Fibroblast of skin of right biceps (primary cell): Measurements from ENCODE around the gene DHRS3.
A peak's percentile ranks its signal among the peaks of the same experiment; 100 is the strongest.
"Not testable (repeated sequence)": the region's sequence is repeated elsewhere in the genome, so short reads cannot be mapped to it uniquely, and the experiment has no call there.

Experiments used
- DNase-seq: peaks from one replicate; pipeline ENCODE4 v3.0.0-alpha.2; 2013

DHRS3 gene, protein sequence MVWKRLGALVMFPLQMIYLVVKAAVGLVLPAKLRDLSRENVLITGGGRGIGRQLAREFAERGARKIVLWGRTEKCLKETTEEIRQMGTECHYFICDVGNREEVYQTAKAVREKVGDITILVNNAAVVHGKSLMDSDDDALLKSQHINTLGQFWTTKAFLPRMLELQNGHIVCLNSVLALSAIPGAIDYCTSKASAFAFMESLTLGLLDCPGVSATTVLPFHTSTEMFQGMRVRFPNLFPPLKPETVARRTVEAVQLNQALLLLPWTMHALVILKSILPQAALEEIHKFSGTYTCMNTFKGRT

DNA sequence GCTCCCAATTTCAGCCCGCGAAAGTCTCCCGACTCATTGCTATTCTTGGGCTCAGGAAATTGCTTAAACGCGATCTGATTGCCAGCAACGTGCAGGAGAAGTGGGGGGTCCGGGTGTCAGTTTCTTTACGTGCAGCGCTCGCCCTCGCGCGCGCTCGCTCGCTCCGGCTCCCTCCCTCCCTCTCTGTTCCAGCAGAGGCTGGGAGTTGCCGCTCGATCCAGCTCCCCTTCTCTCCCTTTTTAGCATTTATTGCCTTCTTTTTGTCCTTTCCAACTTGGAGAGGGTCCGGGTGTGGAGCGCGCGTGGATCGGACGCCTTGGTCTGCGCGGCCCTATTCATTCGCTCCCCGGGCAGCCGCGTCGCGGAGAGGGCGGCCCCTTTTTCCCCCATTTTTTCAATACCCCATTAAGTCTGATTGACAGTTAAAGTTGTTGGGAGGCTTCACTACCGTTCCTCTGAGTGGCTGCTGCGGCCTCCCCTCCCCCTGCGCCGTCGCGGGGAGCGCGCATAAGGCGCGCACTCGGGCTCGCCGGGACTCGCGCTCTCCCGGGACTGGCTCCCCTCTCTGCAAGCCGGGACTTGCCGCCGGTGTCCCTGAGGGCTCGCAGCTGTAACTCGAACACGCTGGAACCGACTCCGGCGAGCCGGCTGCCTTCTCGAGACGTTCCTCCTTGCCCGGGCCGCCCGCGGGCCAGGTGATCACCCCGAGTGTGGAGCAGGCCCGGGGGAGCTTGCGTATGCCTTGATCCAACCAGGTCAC, at the start of gene DHRS3:
TSS of gene DHRS3 (minus strand) at position 310 of the 760 bp plus-strand sequence. CDS start 862 bp downstream, outside the sequence.
- peak; percentile 90 for DNase-seq

- peak; percentile 11 for DNase-seq
Measured at GRCh38 chr1:12666141-12666735, 48.2 kb upstream of the DHRS3 start.

DNA sequence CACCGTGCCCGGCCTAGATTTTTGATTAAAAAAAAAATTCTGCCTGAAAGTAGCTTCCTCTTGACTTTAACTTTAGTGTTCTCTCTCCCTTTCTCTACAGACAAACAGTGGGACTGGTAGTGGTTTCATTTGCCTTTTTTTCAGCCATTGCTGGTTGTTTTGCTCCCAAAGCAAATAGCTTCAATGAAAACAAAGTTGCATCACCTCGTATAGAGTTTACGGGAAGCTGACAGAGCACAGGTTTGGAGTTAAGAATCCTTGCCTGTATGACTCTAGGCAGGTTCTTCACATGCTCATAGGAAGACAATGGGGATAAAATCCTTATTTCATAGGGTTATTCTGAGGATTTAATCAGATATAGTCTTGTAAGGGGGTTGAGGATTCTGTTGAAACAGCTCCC, 47.5 kb upstream of the DHRS3 start:
- no peak for DNase-seq

DNA sequence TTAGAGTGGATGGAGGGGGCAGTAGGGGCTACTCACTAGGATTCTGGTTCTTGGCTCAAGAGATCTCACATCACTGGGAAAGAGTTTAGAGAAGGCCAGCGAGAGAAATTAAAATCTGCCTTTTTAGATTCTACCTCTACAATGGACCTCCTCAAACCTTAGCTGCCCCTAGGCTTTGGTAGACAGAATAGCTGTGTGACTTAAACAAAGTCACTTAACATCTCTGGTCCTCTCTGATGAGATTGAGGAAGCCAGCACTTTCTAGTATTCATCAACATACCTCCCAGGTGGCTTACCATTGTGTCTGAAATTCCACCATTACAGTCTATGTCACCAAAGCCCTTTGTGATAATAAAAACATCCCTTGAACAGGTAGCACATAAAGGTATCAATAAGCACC, 44.5 kb upstream of the DHRS3 start:
- no peak for DNase-seq

- no peak for DNase-seq
Measured at GRCh38 chr1:12661606-12662219, 43.7 kb upstream of the DHRS3 start.

DNA sequence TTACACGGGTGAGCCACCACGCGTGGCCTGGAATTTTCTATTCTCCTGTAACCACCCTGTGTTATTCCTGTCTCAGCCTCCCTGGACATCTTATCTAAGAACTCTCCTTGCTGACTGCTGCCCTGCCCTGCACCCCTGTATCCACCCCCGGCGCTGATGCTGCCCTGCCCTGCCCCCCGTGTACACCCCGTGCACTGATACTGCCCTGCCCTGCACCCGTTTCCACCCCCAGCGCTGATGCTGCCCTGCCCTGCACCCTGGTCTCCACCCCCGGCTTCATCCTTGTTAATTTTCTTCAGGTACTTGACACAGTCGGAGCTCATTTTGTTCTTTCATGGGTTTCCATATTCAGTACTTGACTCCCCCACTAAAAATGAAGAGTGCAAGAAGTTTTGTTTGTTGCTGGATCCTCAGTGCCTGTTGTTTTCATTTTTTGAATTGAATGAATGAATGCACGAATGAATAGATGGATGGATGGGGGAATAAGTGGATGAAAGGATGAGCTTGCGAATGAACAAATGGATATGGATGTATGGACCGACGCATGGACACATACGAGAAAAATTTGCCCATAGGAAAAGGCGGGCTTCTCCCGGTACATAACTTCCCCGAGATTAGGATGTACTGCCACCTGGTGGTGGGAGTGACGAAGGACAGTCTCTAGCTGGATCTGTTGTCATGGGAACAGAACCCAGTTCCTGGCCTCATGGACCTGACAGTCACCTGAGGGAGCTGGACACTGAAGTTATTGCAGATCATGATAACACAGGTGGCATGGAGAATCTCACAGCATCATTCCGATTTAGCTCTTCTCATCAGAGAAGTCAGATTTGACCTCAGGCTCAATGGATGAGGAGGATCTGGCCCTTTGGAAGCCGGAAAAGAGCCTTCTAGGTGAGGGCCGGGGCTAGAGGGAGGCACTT, 40.8 kb upstream of the DHRS3 start:
- DNase-seq = peak; percentile 78

DNA sequence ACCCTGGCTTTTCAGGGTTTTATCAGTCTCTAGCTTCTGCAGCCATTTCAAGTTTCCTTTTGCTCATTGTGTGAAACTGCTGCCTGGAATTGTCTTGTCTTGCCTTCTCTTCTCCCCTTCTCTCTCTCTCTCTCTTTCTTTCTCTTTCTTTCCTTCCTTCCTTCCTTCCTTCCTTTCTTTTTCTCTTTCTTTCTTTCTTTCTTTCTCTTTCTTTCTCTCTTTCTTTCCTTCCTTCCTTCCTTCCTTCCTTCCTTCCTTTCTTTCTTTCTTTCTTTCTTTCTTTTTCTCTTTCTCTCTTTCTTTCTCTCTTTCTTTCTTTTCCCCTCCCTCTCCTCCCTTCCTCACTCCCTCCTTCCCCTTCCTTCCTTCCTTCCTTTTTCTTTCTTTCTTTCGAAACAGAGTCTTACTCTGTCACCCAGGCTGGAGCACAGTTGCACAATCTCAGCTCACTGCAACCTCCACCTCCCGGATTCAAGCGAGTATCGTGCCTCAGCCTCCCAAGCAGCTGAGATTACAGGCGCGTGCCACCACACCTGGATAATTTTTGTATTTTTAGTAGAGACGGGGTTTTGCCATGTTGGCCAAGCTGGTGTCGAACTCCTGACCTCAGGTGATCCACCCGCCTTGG, 40.0 kb upstream of the DHRS3 start:
- DNase-seq = not testable (repeated sequence)

- no peak for DNase-seq
Measured at GRCh38 chr1:12657060-12657884, 39.3 kb upstream of the DHRS3 start.

DNA sequence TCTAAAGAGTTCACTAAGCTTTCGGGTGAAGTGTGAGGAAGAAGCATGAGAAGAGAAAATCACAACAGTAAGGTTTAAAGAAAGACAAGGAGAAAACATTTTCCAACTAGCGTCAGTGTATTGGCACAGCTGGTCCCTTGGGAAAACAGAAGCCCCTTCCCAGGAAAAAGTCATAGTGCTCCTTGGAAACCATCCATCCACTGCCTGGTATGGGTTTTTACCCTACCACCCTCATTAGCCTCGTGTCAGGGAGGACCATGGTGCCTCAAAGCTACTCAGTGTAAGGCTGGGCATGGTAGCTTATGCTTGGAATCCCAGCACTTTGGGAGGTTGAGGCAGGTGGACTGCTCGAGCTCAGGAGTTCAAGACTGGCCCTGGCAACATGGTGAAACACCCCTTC, 38.6 kb upstream of the DHRS3 start:
- DNase-seq = no peak

- DNase-seq = no peak
Measured at GRCh38 chr1:12654657-12655056, 36.6 kb upstream of the DHRS3 start.

DNA sequence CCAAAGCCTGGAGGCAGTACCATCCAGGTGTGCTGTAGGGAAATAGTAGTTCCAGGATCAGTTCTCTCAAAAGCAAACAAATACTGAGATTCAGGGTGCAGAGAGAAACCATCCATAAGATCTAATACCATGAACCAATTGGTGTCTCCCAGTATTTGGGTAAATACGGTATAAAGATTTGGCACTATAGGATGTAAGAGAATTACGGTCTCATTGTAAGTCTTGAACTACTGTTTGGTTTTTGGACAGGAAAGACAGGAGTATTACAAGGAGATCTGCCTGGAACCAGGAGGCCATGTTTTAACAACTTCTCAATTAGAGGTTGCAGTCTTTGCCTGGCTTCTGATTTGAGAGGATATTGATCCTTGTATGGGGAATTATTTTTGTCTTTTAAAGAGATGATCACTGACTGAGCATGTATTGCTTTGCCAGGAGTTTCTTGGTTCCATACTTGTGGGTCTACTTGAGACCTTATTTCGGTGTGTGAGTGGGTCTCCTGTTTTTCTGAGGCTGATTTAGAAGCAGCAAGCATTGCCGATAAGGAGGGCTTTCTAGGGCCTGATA, 36.1 kb upstream of the DHRS3 start:
- DNase-seq = peak; percentile 21

DNA sequence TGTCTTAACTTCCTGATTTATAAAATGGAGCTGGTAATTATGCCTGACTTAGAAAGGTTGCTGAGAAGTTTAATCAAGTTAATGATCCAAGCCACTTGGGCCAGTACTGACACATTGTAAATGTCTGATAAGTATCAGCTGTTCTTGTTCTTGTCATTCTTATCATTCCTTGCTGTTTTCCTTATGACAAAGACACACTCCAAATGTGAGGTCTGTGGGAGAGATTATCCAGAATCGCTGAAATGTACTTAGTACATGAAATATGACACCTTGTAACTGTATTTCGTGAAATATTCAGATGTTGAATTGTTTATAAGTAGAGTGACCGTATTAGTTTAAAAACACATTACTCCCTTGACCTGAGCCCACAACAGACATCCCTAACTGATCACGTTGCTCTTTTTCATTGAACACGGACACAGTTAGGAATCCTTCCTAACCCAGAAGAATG, 32.0 kb upstream of the DHRS3 start:
- DNase-seq = peak; percentile 60

GRCh38 chr1:12648741-12649140, 30.7 kb upstream of the DHRS3 start:
- no peak for DNase-seq

DNA sequence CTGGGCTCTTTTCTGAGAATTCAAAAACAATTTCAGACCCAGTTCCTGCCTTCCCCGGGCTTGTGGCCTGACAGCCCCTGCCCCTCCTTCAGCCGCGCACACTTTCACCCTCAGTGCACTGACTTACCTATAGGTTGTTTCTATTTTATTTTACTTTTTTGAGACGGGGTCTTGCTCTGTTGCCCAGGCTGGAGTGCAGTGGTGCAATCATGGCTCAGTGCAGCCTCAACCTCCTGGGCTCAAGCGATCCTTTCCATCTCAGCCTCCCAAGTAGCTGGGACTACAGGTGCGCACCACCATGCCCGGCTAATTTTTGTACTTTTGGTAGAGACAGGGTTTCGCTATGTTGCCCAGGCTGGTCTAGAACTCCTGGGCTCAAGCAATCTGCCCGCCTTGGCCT, 27.4 kb upstream of the DHRS3 start:
- not testable (repeated sequence) for DNase-seq

DNA sequence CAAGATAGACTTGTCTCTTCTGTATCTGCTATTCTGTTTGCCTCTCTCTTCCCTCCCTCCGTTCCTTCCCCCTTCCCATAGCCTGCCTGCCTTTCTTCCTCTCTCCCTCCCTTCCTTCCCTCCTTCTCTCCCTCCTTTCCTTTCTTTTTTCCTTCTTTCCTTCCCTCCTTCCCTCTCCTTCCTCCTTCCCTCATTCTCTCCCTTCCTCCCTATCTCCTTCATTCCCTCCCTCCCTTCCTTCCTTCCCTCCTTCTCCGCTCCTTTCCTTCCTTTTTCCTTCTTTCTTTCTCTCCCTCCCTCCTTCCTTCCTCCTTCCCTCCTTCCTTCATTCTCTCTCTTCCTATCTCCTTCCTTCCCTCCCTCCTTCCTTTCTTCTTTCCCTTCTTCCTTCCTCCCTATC, 26.8 kb upstream of the DHRS3 start:
- DNase-seq = no peak

GRCh38 chr1:12644237-12644636, 26.2 kb upstream of the DHRS3 start:
- no peak for DNase-seq

DNA sequence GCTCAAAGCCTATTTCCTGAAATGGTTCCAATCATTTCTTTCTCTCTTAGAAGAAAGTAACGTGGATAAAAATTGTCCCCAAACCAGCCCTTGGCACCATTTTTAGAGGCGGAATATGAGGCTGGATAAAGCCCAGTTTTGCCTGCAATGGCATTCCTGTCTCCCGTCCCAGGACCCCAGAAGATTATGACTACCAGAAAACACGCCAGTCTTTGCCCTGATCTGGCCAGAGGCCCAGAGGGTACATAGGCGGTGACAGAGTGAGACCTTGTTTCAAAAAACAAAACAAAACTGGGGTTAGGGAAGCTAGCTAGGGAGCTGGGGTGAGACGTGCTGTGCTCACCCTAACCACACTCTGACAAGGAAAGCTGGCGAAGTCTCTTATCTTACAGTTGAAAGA, 25.8 kb upstream of the DHRS3 start, which contains the start of gene AADACL4:
TSS of gene AADACL4 (plus strand) at position 301 of the 400 bp plus-strand sequence. CDS start 462 bp downstream, outside the sequence.
- no peak for DNase-seq

GRCh38 chr1:12643079-12643478, 25.1 kb upstream of the DHRS3 start:
- no peak for DNase-seq

GRCh38 chr1:12640958-12641272, 22.9 kb upstream of the DHRS3 start:
- DNase-seq = no peak

DNA sequence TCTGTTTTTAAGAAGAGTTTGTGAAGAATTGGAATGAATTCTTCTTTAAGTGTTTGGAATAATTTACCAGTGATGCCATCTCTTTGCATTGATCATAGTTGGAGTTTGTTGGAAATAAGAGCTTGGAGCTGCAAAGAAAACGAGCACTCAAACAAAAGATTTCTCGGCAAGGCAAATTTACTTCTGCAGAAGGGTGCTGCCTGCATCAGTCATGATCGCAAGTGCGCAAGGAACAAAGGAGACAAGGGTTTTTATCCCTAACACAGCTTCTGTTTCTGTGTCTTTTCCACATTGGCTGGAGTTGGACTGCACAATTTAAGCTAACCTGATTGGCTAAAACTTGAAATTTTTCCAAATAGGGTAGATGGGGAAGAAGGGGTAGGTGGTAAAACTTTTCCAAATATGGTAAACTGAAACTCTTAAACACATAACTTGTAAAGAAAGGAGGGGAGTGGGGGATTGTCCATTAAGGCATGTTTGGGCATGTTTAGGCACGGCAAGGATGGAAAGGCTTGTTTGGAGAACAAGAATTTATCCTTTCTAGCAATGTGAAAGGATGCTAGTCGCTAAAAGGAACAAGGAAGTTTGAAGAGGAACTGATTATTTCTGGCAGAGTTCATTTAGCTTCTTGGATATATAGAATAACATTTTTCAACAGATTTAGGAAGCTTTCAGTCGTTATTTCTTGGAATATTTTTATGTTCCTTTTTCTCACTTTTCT, 22.4 kb upstream of the DHRS3 start:
- DNase-seq = no peak
